M059J (cell line): ENCODE measurements around the gene MNAT1. TPM values are rescaled to one million over a fixed set of nuclear protein-coding genes. Genes with fewer than 3 reads are reported as not detected.
"Not testable (repeated sequence)": the region's sequence is repeated elsewhere in the genome, so short reads cannot be mapped to it uniquely, and the experiment has no call there.

Source experiments
- DNase-seq: peaks from one replicate; pipeline ENCODE4 v3.0.0-alpha.2; 2012; ENCODE audit warnings: low read depth
- total RNA-seq: library from RNA; depleted of rRNA; stranded (reverse); fragments of >200 nt; shearing (Covaris generic); gene quantifications from 2 replicates; pipeline ENCODE4 v1.2.3, GENCODE V29; 2014

The MNAT1 gene
- total RNA-seq, 1 experiment from 2014 or later: 99.3 TPM

DNA sequence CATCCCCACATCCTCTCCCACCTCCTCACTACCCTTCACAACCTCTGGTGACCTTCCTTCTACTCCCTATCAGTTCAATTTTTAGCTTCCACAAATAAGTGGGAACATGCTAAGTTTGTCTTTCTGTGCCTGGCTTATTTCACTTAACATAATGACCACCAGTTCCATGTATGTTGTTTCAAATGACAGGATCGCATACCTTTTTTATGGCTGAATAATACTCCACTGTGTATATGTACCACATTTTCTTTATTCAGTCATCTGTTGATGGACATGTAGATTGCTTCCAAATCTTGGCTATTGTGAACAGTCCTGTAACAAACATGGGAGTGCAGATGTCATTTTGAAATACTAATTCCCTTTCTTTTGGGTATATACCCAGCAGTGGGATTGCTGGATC, 147.7 kb downstream of the MNAT1 start:
- no peak for DNase-seq

- no peak for DNase-seq
Observed at GRCh38 chr14:60884134-60884533, 149.6 kb downstream of the MNAT1 start.

DNA sequence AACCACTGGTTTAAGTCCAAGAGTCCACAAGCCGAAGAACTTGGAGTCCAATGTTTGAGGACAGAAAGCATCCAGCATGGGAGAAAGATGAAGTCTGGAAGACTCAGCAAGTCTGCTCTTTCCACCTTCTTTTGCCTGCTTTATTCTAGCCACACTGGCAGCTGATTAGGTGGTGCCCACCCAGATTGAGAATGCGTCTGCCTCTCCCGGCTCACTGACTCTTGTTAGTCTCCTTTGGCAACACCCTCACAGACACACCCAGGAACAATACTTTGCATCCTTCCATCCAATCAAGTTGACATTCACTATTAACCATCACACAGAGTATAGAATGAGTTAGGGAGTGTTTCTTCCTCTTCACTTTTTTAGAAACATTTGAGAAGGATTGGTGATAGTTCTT, 156.1 kb downstream of the MNAT1 start:
- not testable (repeated sequence) for DNase-seq

- no peak for DNase-seq
Observed at GRCh38 chr14:60893911-60894310, 159.3 kb downstream of the MNAT1 start.

GRCh38 chr14:60904381-60904780, 169.8 kb downstream of the MNAT1 start:
- no peak for DNase-seq

- peak; percentile 10 for DNase-seq
Observed at GRCh38 chr14:60905923-60906322, 171.4 kb downstream of the MNAT1 start.

DNA sequence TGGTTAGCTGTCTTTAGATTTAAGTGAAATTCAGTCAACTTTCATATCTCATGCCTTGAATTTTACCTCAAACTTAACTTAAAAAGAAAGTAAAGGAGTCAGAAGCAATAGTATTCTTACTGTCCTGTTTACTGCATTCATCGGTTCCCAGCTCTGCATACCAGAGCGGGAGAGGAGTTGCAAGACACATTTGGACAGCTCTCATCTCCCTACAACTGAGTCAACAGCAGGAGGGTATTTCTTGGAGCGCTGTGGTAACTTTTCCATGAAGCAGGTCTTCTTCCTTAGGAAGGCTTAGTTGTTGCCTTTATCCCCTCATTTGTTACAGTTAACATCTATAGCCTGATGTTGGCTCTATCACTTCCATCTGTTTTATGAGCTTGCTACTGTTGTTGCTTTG, 181.2 kb downstream of the MNAT1 start:
- no peak for DNase-seq

- peak; percentile 11 for DNase-seq
Observed at GRCh38 chr14:60922050-60922449, 187.5 kb downstream of the MNAT1 start.

DNA sequence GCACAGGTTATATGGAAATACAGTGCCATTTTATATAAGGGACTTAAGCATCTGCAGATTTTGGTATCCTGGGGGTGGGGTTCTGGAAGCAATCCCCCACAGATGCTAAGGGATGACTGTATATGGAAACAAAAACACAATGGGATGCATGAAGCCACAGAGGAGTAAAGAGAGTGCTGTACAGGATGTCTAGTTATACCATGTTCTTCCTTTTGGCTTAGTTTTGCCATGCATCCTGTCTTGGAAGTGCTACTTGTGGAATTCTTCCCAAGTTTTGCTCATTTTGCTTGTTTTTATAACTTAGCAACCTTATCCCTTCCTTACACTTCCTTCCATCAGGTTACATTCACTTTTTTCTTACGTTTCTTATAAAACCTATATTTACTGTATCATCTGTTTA, 190.7 kb downstream of the MNAT1 start:
- DNase-seq: no peak

GRCh38 chr14:60926002-60926401, 191.4 kb downstream of the MNAT1 start:
- DNase-seq: no peak

DNA sequence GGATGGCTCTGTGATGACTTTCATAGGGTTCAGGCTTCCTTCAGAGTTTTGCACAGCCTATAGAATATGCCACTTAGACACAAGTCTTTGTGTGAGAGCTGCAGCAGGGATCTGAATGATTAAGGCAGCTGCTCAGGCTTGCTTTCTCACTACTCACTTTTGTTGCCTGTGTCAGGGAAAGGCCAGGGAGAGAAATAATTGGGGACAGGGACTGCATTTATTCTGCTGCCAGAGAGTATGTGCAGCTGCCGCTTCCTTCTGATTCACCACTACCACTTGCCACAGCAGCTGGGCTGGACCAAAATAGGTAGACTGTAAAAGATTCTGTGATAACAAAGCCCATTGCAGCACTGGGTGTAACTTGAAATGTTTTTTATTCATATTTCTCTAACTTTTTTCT, 196.7 kb downstream of the MNAT1 start:
- DNase-seq: peak; percentile 3

DNA sequence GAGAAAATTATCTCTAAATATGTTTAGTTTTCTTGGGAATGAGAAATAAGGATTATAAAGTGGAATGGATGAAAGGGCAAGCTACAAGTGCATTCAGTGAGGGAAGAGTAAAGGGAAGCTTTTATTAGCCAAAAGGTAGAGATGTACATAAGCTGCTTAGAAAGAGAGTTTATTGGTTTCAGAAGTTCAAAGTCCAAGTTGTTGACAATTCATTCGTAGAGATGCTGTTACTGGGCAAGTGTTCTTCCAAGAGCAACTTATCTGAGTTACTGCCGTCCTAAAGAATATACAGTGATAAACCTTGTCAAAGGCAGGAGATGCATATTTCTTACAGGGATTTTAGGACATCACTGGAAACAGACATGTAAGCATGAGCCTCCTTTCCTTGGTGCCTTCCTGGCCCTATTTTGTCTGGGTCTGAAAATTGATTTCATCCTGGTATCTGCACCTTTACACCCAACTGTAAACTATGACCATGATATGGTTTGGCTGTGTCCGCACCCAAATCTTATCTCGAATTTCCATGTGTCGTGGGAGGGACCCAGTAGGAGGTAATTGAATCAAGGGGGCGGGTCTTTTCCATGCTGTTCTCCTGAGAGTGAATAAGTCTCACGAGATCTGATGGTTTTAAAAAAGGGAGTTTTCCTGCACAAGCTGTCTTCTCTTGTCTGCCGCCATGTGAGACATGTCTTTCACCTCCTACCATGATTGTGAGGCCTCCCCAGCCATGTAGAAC, 199.5 kb downstream of the MNAT1 start:
- no peak for DNase-seq

- no peak for DNase-seq
Observed at GRCh38 chr14:60935319-60935718, 200.8 kb downstream of the MNAT1 start.

DNA sequence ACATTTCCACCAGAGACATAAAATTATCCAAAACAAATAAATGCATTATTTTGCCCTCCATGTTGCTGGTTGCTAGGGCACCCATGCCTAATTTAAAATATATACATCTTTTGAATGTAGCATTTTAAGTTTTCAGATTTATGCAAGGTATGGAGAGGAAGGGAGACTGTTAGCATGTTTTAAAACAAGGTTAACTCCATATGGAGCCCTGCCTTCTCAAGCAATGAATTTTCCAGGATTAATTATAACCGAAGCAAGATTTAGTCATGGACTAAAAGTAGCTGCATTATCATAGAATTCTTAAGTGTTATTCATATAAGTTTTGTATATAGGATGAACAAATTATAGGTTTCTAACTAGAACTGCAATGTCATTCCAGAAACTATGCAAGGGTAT, 209.1 kb downstream of the MNAT1 start:
- DNase-seq: no peak

DNA sequence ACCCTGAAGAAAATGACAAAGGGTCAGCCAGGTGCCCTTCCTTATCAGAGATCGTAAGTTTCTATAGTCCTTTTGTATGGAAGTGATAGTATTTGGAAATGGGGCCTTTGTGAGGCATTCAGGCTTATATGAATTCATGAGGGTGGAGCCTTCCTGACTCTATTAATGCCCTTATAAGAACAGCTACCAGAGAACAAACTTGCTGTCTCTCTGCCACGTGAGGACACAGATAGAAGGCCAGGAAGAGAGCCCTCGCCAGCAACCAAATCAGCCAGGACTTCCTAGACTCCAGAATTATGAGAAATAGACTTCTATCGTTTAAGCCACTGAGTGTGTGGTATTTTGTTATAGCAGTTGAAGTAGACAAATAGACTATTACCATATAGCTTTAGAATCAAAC, 209.6 kb downstream of the MNAT1 start:
- no peak for DNase-seq

DNA sequence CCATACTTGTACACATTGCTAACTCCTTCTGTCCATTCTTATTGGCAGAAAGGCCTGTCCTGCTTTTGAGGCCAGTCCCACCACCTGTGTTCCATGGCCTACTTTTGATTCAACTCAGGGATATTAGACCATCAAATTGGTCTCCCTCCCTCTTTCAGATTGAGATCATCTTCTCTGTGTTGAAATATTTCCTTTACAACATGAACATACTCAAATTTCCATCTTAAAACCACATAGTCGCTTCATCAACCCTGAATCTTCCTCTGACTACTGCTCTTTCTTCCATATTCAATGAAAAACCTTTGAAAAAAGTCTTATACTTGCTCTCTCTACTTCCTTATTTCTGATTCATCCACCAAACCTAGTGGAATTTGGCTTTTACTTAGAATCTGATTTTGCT, 211.4 kb downstream of the MNAT1 start:
- peak; percentile 10 for DNase-seq

- DNase-seq: no peak
Observed at GRCh38 chr14:60946773-60947172, 212.2 kb downstream of the MNAT1 start.

DNA sequence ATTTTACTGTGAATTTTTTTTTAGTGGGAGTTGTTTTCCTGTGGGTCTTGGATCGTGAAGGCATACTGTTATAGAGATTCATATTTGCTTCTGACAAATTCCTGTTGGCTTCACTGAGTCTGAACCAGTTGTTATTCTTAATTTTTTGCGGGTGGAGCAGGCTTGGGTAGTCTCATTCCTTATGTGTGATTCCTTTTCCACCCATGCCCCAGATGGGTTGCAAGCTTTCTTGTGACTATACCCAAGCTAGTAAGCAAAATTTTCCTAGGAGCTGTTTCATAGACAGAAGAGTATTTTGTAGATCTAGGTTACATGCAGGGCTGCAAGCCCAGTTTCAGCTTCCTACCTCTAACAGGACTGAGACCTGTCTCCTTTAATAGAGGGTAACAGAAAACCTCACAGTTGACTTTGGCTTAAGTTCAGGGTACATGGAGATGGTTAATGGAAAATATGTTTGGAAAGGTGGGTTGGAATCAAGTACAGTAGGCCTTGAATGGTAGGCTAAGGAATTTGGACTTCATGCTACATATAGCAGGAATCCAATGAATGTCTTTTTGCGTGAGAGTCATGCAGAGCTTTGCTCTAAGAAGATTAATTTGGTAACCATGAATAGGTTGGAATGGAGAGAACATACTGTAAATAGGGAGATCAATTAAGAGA, 217.3 kb downstream of the MNAT1 start:
- DNase-seq: no peak

DNA sequence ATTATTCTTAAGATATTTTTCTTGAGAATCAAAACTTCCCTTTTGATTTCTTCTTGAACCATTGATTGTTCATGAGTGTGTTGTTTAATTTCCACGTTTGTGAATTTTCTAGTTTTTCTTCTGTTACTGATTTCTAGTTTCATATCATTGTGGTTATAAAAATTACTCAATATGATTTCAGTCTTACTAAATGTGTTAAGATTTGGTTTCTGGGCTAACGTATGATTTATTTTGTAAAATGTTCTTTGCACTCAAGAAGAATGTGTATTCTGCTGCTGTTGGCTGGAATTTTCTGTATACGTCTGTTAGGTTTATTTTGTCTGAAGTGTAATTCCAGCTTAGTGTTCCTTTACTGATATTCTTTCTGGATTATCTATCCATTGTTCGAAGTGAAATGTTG, 221.6 kb downstream of the MNAT1 start:
- DNase-seq: no peak

DNA sequence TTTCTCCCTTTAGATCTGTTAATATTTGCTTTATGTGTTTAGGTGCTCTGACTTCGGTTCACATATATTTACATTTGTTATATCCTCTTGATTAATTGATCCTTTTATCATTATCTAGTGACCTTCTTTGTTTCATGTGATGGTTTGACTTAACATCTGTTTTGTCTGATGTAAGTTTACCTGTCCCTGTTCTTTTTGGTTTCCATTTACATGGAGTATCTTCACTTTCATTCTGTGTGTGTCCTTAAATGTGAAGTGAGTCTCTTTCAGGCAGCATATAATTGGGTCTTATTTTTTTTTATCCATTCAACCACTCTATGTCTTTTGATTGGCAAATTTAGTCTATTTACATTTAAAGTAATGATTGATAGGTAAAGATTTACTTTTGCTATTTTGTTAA, 222.1 kb downstream of the MNAT1 start:
- DNase-seq: no peak

DNA sequence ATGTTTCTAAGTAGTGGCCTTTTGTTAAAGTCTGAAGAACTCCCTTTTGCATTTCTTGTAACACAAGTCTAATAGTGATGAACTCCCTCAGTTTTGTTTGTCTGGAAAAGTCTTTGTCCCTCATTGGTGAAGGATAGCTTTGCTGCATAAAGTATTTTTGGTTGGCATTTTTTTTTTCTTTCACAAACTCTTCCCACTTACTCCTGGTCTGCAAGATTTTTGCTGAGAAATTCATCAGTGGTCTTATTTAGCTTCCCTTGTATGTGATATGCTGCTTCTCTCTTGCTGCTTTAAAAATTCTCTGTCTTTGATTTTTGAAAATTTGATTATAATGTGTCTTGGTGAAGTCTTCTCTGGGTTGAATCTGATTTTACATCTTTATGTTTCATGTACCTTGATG, 223.6 kb downstream of the MNAT1 start:
- no peak for DNase-seq

GRCh38 chr14:60963761-60964160, 229.2 kb downstream of the MNAT1 start:
- no peak for DNase-seq

GRCh38 chr14:60964904-60965303, 230.3 kb downstream of the MNAT1 start:
- DNase-seq: peak; percentile 24

DNA sequence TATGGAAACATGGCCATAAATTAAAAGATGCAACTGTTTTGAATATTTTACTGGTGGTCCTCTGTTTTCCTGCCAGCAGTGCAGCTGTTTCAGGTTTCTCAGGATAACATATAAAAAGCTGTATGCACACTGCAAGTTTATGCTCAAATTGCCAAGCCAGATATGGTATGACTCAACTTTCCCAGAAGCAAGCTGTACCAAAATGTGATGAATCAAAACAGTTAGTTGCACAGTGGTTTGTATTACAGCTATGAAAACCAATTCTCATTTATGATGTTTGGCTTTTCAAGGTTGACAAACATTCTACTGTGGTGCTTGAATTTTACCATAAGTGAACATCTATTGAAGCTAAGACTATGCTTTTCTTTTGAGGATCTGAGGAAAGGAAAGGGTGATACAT, 230.8 kb downstream of the MNAT1 start:
- DNase-seq: peak; percentile 66
